ENCODE data around the gene GNG12.

Gene GNG12

DNA sequence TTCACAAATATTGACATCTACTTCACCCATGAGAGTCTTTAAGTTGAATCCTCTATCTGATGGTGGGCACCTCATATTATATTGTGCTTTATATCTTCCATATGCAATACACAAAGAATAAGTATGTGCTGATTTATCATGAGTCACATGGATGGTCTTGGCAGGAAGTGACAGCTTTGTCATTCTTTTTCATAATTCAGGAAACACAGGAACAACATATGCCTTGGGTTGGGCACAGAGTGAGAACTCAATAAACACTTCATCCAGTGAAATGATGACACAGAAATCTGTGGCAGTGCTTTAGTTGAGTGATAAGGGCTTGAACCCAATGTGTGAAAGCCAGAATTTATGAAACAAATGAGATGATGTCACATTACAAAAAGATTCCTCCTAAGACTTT is 107.0 kb downstream of the GNG12 start:
- DNase-seq: no peak

GRCh38 chr1:67724928-67725560 is 108.2 kb downstream of the GNG12 start:
- DNase-seq: no peak

DNA sequence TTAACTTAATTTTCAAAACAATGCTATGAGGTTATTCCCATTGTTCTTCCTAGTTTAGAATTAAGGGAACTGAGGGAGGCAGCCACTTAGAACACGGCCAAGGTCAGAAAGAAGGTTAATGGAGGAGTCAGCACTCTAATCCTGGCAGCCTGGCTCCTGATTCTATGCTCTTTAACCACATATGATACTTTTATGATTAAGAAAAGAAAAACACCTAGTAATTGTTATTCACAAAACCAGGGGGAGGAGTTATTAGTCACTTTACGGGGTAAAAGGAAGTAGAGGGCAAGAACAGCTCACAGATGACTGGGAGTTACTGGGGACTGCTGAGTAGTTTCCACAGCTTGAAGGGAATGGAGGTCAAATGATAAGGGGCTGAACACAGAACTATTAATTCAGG is 109.6 kb downstream of the GNG12 start:
- no peak for DNase-seq

DNA sequence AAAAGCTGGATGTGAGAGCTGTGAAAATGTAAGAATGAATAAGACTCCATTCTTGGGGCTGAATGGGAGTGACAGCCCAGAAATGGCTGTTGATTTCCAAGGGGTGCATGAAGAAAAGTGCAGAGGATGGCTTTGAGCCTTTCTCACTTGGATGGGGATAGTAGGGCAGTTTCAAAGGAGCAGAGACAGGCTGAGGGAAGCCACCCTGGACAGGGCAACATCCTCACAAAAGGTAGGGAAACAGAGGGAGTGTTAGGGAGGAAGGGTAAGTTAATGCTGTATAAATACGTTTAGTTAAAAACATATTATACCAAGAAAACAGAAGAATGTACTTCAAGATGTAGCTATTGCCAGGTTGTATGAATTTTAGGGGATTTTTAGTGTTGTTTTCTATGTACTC is 110.1 kb downstream of the GNG12 start:
- DNase-seq: no peak

- no peak for DNase-seq
Observed at GRCh38 chr1:67722292-67722944, 110.8 kb downstream of the GNG12 start.

DNA sequence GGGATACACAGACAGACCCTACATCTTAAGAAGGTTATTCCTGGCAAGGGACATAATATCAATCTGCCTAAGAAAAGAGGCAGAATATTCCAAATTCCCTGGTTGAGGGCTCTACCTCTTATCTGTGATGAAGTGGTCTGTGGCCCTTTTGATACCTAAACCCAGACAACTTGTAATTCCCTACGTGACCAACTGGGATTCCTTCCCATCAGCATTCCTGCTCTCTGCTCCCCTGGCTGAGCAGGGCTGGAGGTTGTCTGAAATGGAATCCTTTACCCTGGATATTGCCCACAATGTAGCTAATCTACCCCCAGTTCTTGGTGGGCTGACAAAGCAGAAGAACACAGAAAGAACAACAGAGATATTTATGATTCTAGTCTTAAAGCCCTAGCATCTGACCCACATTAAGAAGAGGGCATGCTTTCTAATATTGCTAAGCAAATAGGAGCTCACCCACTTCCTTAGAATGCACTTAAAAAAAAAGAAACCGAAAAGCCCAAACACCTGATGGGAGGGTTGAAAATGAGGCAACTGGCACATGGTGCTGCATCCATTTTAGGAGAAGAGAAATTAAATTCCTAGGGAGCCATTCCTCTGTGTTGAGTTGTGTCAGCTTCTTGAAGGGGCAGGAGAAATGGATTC is 111.5 kb downstream of the GNG12 start:
- DNase-seq: no peak

DNA sequence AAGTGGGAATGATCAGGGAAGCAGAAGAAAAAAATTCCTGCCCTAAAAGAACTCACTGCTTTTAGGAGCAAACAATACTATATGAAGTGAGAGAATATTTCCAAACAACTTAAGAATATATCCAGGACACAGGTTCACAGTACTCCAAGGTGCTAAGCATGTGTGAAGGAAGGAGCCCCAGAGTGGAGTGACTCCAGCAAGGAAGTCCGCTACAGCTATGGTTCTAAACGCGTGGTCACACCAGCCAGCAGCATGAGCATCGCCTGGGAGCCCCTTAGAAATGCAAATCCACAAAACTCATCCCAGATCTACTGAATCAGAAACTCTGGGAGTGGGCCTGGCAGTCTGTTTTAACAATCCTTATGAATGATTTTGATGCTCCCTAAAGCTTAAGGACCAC is 112.2 kb downstream of the GNG12 start:
- no peak for DNase-seq

- DNase-seq: no peak
Observed at GRCh38 chr1:67719329-67720196, 113.7 kb downstream of the GNG12 start.

DNA sequence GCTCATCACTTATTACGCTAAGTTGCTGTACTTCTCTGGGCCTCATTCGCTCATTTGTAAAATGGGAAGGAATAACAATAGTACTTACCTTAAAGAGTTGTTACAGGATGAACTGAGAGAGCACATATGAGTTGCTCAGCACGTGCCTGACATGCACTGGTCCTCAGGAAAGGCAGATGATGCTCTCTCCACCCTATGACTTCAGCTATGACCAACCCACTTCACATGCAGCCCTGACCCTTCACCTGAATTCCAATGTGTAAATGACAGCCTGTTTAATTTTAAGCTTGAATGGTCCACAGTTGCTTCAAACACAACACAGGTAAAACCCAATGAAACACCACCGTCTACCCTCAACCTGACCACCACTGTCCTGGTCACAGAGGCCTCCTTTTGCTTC is 115.4 kb downstream of the GNG12 start:
- no peak for DNase-seq

DNA sequence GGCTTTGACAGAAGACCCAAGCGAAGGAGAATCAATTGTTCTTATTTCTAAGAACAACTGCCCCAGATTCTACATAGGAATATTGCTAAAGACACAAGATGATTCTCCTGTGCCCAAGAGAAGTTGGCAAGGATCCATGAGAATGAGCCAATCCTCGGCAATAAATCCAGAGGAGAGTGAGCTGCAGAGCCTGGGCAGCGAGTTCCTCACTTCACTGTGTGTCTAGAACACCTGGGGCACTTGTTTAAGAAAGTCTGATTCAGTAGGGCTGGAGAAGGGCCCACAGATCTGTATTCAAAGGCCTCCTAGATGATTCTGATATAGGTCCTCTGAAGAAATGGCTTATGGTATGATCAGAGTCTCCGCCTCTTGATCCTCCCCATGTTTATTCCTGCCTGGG is 116.5 kb downstream of the GNG12 start:
- no peak for DNase-seq

- no peak for DNase-seq
Observed at GRCh38 chr1:67715819-67716218, 117.4 kb downstream of the GNG12 start.

DNA sequence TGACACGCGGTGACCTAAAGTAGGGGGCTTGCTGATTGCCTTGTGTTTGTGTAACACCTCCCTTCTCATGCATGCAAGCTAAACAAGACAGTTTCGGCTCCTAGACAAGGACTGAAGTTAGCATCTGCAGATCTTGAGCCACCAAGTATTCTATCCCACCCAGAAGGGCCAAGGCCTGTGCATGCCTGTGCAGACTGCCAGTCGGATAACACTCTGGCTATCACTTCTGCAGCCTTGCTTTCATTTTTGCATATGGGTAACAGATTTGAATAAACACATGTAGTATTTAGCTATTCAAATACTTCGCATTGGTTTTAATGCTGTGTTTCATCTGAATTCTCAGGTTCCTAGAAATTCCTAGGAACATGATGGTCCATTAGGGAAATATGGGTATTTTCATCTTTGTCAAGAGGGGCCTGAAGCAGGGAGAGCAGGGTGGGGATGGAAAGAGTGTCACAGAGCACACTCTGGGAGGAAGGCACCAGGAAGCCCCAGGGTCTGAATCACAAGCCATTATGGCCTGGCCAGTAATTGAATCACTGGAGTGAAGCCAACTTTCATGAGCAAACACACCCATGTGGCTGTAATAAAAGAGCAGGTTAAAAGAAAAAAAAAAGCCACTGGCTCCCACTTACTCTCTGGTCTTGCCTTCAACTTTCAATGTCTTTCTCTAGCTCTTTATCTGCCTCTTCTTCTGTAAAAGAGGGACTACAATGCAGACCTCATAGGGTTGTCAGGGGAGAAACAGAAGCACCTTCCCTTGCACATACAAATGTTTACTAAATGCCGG is 120.0 kb downstream of the GNG12 start:
- DNase-seq: no peak

- DNase-seq: no peak
Observed at GRCh38 chr1:67711855-67712212, 121.4 kb downstream of the GNG12 start.

- no peak for DNase-seq
Observed at GRCh38 chr1:67711158-67711854, 122.0 kb downstream of the GNG12 start.

DNA sequence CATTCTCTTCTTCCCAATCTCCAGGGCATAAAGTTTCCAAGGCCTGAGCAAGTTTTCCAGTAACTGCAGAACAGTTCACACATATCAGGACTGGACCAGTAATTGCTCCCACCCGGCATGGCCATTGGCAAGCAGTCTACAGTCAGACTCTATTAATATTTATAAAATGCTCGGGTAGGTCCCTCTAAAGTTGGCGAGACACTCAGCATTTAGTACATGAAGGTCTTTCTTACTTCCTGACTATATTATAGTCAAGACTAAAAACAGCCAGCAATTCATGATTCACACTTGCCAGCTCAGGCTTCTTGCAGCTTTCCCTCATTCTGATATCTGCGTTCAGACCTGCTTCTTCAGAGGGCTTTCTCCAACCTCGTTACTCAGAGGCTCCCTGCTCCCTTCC is 122.8 kb downstream of the GNG12 start:
- DNase-seq: no peak

GRCh38 chr1:67708606-67709005 is 124.7 kb downstream of the GNG12 start:
- no peak for DNase-seq

DNA sequence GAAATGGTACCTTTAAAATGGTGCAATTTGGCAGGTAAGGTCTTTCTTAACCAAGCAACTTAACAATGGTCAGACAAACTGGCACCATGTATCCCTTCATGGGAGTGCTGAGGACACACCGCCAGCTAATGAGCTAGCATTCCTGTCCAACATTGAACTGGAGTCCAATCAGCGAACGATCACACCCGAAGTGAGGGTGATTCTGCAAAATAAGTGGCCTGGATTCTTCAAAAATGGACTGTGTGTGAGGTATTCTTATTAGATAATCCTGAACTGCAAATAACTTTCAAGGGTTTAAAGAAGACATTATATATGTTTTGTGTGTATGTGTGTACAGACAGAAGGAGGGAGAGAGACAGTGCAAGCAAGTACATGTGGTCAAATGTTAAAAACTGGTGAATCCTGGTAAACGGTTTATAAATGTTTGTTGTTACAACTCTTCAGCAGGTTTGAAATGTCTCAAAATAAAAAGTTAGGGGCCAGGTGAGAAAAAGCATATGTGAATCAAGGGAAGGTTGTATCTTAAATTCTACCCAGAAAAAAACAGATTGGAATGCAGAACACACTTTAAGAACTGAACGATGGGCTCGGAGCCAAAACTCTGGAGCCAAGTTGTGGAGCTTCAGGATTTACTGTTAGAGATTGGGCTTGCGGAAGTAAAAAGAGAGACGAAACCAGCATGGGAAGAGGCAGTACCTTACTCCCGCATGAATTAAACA is 127.4 kb downstream of the GNG12 start:
- no peak for DNase-seq

- DNase-seq: no peak
Observed at GRCh38 chr1:67704351-67704750, 128.9 kb downstream of the GNG12 start.

GRCh38 chr1:67701876-67702275 is 131.4 kb downstream of the GNG12 start:
- DNase-seq: no peak

- DNase-seq: no peak
Observed at GRCh38 chr1:67700692-67701410, 132.4 kb downstream of the GNG12 start.

DNA sequence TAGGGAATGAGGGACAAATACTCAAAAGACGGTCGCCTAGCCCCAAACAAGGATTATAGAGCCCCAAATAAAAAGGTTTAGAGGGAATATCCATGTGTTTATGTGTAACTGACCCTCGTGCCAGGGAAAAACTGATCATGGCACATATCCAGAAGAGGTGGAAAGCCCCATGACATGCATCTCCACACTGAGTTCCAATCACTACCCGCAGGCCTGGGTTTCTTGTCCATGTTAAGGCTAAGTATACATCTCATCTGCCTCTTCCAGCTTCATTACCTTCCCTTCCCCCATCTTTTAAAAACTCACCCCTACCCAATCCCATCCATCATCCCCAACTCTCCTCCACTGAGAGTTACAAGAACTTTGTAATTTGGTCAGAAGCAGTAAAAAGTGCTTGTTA is 133.0 kb downstream of the GNG12 start:
- DNase-seq: no peak

All from activated gamma-delta T cell (primary cell).